ENCODE measurements around the gene FOLR2. TPM values are rescaled to one million over a fixed set of nuclear protein-coding genes. Genes with fewer than 3 reads are reported as not detected.

Gene FOLR2
- total and polyA plus RNA-seq, 2 of the 8 experiments (the other 6 are each of a cell fraction or from before 2014, with no cell fraction given) = not detected

DNA sequence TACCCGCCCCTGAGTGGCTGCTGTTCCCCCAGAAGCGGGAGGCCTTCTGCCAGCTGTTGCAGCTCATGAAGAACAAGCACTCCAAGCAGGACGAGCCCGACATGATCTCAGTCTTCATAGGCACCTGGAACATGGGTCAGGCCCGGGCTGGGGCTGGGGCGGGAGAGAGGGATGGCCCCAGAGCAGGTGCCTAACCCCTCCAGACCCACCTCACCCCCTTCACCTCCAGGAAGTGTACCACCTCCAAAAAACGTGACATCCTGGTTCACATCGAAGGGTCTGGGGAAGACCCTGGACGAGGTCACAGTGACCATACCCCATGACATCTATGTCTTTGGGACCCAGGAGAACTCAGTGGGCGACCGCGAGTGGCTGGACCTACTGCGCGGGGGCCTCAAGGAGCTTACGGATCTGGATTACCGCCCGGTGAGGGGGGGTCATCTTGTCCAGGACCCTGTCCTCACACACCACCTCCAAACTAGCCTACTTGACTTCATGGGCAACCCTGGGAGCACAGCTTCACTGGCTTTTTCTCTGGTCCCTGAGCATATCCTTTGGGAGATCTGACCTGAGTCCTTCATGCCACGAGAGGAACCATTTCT, 14.3 kb downstream of the FOLR2 start (continued):
- TF ChIP-seq RFX5 (IDR thresholded peaks at IDR 0.05; ENCODE audit: borderline replicate concordance, low read depth, low read length) (no peak), SP2 (IDR thresholded peaks at IDR 0.05; ENCODE audit: low read length) (no peak), PHF8 (conservative IDR thresholded peaks at IDR 0.05; ENCODE audit: low read depth, low read length) (no peak), TAF1 (IDR thresholded peaks at IDR 0.05; ENCODE audit: low read depth, low read length) (no peak), SP4 (IDR thresholded peaks at IDR 0.05; ENCODE audit: low read length) (no peak), SRF (IDR thresholded peaks at IDR 0.05; ENCODE audit: low read depth, low read length) (no peak)
- TF ChIP-seq, protein P1, sequence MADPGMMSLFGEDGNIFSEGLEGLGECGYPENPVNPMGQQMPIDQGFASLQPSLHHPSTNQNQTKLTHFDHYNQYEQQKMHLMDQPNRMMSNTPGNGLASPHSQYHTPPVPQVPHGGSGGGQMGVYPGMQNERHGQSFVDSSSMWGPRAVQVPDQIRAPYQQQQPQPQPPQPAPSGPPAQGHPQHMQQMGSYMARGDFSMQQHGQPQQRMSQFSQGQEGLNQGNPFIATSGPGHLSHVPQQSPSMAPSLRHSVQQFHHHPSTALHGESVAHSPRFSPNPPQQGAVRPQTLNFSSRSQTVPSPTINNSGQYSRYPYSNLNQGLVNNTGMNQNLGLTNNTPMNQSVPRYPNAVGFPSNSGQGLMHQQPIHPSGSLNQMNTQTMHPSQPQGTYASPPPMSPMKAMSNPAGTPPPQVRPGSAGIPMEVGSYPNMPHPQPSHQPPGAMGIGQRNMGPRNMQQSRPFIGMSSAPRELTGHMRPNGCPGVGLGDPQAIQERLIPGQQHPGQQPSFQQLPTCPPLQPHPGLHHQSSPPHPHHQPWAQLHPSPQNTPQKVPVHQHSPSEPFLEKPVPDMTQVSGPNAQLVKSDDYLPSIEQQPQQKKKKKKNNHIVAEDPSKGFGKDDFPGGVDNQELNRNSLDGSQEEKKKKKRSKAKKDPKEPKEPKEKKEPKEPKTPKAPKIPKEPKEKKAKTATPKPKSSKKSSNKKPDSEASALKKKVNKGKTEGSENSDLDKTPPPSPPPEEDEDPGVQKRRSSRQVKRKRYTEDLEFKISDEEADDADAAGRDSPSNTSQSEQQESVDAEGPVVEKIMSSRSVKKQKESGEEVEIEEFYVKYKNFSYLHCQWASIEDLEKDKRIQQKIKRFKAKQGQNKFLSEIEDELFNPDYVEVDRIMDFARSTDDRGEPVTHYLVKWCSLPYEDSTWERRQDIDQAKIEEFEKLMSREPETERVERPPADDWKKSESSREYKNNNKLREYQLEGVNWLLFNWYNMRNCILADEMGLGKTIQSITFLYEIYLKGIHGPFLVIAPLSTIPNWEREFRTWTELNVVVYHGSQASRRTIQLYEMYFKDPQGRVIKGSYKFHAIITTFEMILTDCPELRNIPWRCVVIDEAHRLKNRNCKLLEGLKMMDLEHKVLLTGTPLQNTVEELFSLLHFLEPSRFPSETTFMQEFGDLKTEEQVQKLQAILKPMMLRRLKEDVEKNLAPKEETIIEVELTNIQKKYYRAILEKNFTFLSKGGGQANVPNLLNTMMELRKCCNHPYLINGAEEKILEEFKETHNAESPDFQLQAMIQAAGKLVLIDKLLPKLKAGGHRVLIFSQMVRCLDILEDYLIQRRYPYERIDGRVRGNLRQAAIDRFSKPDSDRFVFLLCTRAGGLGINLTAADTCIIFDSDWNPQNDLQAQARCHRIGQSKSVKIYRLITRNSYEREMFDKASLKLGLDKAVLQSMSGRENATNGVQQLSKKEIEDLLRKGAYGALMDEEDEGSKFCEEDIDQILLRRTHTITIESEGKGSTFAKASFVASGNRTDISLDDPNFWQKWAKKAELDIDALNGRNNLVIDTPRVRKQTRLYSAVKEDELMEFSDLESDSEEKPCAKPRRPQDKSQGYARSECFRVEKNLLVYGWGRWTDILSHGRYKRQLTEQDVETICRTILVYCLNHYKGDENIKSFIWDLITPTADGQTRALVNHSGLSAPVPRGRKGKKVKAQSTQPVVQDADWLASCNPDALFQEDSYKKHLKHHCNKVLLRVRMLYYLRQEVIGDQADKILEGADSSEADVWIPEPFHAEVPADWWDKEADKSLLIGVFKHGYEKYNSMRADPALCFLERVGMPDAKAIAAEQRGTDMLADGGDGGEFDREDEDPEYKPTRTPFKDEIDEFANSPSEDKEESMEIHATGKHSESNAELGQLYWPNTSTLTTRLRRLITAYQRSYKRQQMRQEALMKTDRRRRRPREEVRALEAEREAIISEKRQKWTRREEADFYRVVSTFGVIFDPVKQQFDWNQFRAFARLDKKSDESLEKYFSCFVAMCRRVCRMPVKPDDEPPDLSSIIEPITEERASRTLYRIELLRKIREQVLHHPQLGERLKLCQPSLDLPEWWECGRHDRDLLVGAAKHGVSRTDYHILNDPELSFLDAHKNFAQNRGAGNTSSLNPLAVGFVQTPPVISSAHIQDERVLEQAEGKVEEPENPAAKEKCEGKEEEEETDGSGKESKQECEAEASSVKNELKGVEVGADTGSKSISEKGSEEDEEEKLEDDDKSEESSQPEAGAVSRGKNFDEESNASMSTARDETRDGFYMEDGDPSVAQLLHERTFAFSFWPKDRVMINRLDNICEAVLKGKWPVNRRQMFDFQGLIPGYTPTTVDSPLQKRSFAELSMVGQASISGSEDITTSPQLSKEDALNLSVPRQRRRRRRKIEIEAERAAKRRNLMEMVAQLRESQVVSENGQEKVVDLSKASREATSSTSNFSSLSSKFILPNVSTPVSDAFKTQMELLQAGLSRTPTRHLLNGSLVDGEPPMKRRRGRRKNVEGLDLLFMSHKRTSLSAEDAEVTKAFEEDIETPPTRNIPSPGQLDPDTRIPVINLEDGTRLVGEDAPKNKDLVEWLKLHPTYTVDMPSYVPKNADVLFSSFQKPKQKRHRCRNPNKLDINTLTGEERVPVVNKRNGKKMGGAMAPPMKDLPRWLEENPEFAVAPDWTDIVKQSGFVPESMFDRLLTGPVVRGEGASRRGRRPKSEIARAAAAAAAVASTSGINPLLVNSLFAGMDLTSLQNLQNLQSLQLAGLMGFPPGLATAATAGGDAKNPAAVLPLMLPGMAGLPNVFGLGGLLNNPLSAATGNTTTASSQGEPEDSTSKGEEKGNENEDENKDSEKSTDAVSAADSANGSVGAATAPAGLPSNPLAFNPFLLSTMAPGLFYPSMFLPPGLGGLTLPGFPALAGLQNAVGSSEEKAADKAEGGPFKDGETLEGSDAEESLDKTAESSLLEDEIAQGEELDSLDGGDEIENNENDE (IDR thresholded peaks at IDR 0.05; ENCODE audit: insufficient replicate concordance, low read length) = no peak

Data from H1 (cell line).